Mucosa of stomach (tissue), 1 donor: ENCODE results near the gene ELN.
A peak's percentile ranks its signal among the peaks of the same experiment; 100 is the strongest.

Experiments
- H3K27me3 ChIP-seq: one replicate; pipeline ENCODE4 v1.7.0; 2013; ENCODE audit warnings: mild to moderate bottlenecking, low read length; ENCODE audit not compliant: control insufficient read depth, insufficient read depth
- H3K36me3 ChIP-seq: one replicate; pipeline ENCODE4 v1.7.0; 2013; ENCODE audit warnings: low read length; ENCODE audit not compliant: control insufficient read depth, insufficient read depth
- H3K4me1 ChIP-seq: one replicate; pipeline ENCODE4 v1.7.0; 2013; ENCODE audit warnings: mild to moderate bottlenecking, low read length; ENCODE audit not compliant: control insufficient read depth, insufficient read depth
- H3K4me3 ChIP-seq: one replicate; pipeline ENCODE4 v1.7.0; 2013; ENCODE audit warnings: low read length
- H3K9ac ChIP-seq: one replicate; pipeline ENCODE4 v1.7.0; 2013; ENCODE audit warnings: mild to moderate bottlenecking, low read length, moderate library complexity
- H3K9me3 ChIP-seq: one replicate; pipeline ENCODE4 v1.7.0; 2013; ENCODE audit warnings: mild to moderate bottlenecking, low read length, moderate library complexity; ENCODE audit not compliant: control insufficient read depth
- donor health status: Pancreatic carcinoma.

Gene ELN

DNA sequence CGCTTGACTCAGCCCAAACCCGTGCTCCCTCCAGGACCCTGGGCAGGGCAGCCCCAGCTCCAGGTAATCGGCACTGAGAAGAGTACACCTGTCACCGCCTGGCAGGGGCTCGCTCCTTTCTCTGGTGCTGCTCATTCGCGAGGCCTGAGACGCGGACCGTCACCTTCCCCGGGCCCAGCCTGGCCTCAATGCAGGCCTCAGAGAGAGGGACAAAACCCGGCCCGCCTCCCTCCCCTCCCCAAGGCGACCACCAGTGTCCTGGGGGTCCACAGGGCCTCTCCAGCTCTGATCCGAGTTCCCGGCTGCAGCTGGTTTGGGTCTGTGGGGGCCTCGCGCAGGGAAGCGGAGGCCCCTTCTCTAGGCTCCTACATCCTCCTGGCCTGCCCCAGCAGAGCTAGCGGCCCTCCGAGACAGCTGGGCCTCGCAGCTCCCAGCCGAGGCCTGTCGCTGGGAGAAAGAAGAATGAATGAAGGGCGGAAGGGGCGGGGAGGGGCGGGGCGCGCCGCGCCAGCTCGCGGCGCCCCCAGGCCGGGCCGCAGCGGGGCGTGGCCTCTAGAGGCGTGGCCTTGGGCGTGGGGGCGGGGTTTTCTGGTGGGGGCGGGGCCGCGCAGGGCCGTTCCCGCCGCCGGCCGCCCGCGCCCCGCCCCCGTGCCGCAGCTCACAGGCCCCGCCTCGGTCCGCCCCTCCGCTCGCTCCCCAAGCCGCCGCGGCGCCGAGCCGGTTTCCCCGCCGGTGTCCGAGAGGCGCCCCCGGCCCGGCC, 55.3 kb downstream of the ELN start, which contains the start of gene LIMK1:
LIMK1 (plus strand) TSS at position 688 of the 760 bp plus-strand sequence. CDS start 187 bp downstream, outside the sequence.
- Histone ChIP-seq H3K9ac (peak within 1 kb of the TSS; percentile 74), H3K36me3 (no peaks in the 10 kb centered on the region), H3K4me3 (no peak within 1 kb of the TSS), H3K27me3 (no peaks in the 10 kb centered on the region), H3K9me3 (no peaks in the 10 kb centered on the region), H3K4me1 (peaks cover 10% of the 10 kb centered on the region)

DNA sequence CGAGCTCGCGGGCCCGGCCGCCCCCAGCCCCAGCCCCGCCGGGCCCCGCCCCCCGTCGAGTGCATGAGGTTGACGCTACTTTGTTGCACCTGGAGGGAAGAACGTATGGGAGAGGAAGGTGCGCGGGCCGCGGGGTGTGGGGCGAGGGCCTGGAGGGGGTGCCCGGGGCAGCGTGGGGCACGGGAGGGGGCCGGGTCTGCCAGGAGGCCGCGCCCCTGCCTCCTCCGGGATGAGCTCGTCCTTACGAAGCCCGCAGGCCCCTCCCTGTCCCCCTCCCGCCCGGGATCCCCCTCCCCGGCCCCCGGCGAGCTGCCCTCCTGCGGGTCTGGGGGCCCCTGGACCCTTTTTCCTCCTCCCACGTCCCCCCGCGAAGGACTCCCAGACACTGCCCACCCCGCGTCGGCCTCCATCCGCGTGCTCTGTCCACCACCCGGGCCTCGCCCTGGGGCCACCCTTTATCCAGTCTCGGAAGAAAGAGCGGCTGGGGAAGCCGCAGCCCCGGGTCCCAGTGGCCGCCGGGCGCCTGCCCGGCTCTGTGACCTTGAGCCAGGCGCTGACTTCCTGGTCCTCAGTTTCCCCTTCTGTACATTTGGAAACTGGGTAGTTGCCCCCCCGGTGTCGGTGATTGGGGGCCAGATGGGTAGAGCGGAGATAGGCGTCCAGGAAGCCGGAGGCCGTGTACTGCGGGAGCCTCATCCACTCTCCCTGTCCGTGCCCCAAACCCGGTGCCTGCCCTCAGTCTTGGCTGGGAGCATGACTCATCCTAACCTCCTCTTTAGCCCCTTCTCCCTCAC, 56.2 kb downstream of the ELN start:
- Histone ChIP-seq H3K27me3 (no peaks in the 10 kb centered on the region), H3K9me3 (no peaks in the 10 kb centered on the region), H3K4me1 (peaks cover 10% of the 10 kb centered on the region), H3K4me3 (no peak overlapping the region), H3K36me3 (no peaks in the 10 kb centered on the region), H3K9ac (peak overlapping the region; percentile 74)

DNA sequence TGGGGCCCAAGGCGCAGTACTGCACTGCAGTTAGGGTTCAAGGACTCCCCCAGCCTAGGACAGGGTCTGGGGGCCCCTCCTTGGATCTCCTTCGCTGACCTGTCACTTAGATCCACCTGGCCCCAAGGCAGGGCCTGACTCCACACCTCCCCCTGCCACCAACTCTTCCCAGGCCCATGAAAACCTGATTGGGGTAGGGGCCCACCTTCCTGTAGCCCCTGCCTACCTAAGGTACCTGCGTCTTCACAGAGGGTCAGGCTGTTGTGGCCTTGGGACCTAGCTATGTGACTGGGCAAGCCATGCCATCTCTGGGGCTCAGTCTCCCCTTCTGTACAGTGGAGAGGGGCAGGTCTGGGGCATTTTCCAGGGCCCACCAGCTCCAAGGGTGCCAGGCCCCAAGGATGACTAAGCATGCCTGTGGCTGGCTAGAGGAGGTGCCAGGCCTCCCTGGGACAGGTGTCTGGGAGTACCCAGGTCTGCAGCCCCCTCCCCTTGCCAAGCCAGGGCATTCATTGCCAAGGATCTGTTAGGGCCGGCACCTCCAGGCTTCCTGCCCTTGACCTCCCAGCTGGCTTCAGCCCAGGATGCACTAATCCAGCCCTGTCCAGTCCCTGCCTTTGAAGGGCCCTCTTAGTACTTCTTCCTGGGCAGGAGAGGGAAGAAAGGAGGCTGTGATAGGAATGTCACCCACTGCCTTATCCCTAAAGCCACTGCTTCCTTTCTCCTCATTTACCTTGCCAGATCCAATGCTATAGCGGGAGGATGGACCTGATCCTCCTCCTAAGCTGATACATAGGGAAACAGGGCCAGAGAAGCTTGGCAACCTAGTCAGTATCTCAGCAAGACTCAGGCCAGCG, 57.0 kb downstream of the ELN start:
- Histone ChIP-seq H3K9me3 (no peaks in the 10 kb centered on the region), H3K4me3 (no peak overlapping the region), H3K27me3 (no peaks in the 10 kb centered on the region), H3K36me3 (no peaks in the 10 kb centered on the region), H3K4me1 (peaks cover 10% of the 10 kb centered on the region), H3K9ac (peak overlapping the region; percentile 74)

DNA sequence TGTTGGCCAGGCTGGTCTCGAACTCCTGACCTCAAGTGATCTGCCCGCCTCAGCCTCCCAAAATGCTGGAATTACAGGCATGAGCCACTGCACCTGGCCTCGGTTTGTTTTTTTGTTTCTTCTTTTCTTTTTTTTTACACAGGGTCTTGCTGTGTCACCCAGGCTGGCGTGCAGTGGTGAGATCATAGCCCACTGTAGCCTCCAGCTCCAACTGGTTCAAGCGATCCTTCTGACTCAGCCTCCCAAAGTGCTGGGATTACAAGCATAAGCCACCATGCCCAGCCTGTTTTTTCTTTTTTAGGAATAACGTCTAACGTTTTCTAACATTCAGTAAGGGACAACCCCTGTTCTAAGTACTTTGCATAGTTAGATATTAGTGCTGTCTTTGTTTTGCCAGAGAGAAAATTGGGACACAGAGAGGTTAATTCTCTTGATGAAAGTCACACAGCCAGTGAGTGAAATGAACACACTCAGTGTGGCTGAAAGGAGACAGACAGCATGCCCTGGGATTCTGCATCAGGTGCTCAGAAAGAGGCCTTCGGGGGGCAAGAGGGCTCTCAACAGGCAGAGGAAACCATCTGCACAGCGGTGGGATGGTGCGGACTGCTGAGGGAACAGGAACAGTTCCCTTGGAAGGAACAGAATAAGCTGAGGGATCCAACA, 59.9 kb downstream of the ELN start:
- no peaks in the 10 kb centered on the region for H3K27me3 ChIP-seq
- H3K9ac ChIP-seq, result no peak overlapping the region
- H3K4me3 ChIP-seq, result no peak overlapping the region
- no peaks in the 10 kb centered on the region for H3K9me3 ChIP-seq
- H3K4me1 ChIP-seq, result peaks cover 15% of the 10 kb centered on the region
- no peaks in the 10 kb centered on the region for H3K36me3 ChIP-seq

DNA sequence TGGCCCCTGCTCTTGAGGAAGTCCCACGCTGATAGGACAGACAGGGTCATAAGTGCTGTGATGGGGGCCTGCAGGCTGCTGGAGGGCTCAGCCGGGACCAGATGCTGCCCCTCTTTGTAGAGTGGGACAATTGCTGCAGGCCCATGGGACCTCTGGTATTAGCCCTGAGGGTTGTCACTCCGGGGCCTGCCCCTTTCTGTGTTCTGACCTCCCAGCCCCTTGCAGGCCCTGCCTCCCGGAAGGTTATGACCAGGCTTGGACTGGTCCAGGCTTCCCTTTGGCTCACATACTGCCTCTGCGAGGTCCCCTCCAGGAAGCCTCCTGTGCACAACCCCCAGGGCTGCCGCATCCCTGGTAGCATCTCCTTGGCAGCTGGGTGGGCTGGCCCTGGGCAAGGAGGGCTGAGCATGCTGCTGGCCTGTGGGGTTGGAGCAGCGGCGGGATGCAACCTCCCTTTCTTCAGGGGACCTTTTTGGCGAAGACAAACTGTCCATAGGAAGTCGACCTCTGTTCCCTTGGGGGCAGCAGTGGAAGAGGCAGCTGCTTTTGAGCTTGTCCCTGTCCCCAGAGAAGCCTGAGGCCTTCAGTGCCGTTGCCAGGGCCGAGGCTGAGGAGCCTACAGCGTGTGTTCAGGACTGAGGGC, 64.5 kb downstream of the ELN start:
- Histone ChIP-seq H3K9me3 (no peaks in the 10 kb centered on the region), H3K36me3 (no peaks in the 10 kb centered on the region), H3K4me1 (peaks cover 14% of the 10 kb centered on the region), H3K9ac (no peak overlapping the region), H3K27me3 (no peaks in the 10 kb centered on the region), H3K4me3 (no peak overlapping the region)

DNA sequence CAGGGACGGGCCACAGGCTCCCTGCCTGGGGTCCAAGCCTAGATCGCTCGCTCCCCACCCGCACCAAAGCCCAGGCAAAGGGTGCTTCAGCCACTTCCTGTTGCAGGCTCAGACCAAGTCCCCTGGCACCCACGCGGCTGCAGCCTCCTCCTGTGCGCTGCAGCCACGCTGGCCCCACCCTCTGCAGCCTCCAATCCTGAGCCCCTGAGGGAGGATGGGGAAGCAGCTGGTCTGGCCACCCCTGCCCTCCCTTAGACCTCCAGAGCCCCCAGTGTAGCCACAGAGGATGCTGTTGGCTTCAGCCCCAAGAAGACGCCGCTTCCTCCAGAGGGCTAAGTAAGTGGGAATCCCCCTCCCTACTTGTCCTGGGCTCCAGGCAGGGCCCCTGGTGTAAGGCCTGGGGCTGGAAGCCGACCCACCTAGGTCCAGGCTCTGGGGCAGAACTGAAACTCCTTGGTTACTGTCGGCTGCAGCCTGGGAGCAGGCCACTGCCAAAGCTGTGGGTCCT, 65.0 kb downstream of the ELN start:
- Histone ChIP-seq H3K4me3 (no peak overlapping the region), H3K27me3 (no peaks in the 10 kb centered on the region), H3K9ac (no peak overlapping the region), H3K9me3 (no peaks in the 10 kb centered on the region), H3K4me1 (peaks cover 14% of the 10 kb centered on the region), H3K36me3 (no peaks in the 10 kb centered on the region)

DNA sequence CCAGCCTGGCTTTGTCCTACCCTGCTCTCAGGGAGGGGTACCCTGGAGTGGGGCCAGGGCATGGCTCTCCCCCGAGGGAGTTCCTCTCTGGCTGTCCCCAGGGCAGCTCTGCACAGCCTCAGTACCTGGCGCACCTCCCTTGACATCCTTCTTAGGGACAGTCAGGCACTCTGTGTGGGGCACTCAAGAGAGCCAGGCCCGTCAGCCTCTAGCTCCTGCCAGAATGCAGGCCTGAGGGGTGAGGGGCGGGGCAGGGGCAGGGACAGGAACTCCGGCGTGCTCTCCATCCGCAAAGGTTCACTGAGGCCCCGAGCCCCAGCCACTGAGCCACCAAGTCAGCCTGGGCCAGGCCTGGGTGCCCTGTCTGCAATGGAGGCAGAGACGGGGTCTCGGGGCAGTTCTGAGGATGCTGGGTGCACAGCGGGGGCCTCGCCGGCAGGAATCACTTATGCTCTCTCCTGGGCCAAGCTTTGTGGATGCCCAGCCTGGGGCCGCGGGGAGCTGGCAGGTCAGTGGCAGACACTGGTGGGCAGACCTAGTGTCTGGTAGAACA, 65.8 kb downstream of the ELN start:
- Histone ChIP-seq H3K9ac (no peak overlapping the region), H3K9me3 (no peaks in the 10 kb centered on the region), H3K27me3 (no peaks in the 10 kb centered on the region), H3K36me3 (no peaks in the 10 kb centered on the region), H3K4me1 (peaks cover 14% of the 10 kb centered on the region), H3K4me3 (no peak overlapping the region)

DNA sequence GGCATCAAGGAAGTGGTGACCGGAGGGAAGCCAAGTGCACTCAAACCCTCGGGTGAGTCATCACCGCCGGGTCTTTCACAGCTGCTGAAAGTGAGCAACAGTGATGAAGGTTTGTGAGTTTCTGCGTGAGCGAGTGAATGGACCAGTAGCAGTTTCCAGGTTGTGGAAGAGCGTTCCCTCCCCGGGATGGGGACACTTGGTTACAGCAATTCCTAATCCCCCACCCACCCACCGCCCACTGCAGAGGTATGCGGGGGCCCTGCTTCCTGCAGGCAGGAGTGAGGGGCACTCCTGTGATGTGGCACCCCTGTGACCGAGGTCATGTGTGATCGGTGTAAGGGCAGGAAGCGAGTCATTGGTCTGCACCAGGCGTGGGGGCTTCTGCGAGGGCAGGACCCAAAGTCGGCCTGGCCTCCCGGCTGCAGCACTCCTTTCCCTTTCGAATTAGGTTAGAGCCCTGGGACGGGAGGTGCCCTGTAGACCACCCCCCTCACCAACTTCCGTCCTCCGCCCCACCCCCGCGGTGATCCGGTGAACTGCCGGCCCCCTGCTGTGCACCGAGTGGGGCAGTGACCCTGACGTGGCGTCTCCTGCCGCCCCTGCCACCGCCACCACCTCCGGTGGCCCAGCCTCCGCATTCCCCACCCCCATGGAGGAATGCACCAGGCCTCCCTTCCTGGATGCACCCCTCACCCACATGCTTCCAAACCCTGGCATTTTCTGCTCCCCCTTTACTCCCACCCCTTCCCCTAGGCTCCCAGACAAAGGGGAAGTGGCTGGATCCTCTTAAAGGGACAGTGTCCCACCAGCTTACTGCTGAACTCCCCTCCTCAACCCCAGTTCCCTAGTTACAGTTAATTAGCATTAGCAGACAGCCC, 66.5 kb downstream of the ELN start:
- Histone ChIP-seq H3K9ac (peak overlapping the region; percentile 25), H3K36me3 (no peaks in the 10 kb centered on the region), H3K4me1 (peaks cover 14% of the 10 kb centered on the region), H3K27me3 (no peaks in the 10 kb centered on the region), H3K4me3 (no peak overlapping the region), H3K9me3 (no peaks in the 10 kb centered on the region)

DNA sequence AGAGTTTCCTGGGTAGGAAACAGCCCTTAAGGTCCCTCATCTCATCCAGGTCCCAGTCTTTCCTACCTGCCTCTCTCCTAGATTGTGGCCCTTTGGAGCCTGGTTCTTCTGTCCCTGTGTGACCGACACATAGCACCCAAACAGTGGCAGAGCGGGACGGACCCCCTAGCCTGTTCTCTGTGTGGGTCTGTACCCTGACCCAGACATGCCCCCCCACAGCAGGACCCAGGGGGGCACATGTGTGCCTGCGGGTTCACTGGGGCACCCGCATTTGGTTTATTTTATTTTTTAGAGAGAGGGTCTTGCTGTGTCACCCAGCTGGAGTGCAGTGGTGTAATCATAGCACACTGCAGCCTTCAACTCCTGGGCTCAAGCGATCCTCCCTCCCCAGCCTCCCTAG, 67.2 kb downstream of the ELN start:
- Histone ChIP-seq H3K27me3 (no peaks in the 10 kb centered on the region), H3K9me3 (no peaks in the 10 kb centered on the region), H3K36me3 (no peaks in the 10 kb centered on the region), H3K4me3 (no peak overlapping the region), H3K4me1 (peaks cover 14% of the 10 kb centered on the region), H3K9ac (peak overlapping the region; percentile 25)

DNA sequence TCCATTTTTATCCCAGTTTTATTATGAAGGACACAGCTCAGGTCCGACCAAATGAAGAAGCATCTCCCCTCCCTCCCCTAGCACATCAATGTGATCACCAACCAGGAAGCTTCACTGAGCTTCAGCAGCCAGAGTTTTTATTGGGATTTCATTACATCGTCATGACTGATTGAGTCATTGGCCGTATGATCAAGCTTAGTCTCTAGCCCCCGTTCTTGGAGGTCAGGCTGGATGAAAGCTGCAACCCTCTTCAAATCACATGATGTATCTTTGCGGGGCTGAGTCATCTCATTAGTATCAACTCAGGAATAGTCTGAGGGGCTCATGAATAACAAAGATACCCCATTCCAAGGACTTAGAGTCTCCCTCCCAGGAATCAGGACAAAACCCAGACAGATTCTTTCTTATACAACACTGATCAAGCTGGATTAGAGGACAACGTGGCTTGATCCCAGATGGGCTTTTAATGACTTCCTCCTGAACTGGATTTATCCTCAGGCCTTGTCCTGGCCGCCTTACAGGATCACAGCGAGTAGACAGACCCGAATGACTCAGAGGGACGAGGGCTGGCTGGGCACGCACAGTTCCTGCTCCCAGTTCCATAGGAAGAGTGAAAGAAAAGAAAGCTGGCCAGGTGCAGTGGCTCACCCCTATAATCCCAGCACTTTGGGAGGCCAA, 70.1 kb downstream of the ELN start:
- Histone ChIP-seq H3K4me3 (no peak overlapping the region), H3K9ac (no peak overlapping the region), H3K9me3 (no peaks in the 10 kb centered on the region), H3K27me3 (no peaks in the 10 kb centered on the region), H3K36me3 (no peaks in the 10 kb centered on the region), H3K4me1 (peaks cover 8% of the 10 kb centered on the region)
